OCI-LY3 (cell line): Measurements from ENCODE around the gene LRRC34.

Source experiments
- EZH2phosphoT487 ChIP-seq: fragments of 200-600 bp; shearing (Covaris generic); IDR thresholded peaks from 2 replicates; pipeline ENCODE4 v1.6.1; 2018; ENCODE audit warnings: antibody characterized with exemption, mixed run types, low read depth
- TF ChIP-seq, protein P1 (sequence below): fragments of 200-600, 300-600 bp; sonication (generic); IDR thresholded peaks from 2 replicates; pipeline ENCODE4 v1.5.1; 2014; ENCODE audit warnings: antibody characterized with exemption, low read length, low read depth

DNA sequence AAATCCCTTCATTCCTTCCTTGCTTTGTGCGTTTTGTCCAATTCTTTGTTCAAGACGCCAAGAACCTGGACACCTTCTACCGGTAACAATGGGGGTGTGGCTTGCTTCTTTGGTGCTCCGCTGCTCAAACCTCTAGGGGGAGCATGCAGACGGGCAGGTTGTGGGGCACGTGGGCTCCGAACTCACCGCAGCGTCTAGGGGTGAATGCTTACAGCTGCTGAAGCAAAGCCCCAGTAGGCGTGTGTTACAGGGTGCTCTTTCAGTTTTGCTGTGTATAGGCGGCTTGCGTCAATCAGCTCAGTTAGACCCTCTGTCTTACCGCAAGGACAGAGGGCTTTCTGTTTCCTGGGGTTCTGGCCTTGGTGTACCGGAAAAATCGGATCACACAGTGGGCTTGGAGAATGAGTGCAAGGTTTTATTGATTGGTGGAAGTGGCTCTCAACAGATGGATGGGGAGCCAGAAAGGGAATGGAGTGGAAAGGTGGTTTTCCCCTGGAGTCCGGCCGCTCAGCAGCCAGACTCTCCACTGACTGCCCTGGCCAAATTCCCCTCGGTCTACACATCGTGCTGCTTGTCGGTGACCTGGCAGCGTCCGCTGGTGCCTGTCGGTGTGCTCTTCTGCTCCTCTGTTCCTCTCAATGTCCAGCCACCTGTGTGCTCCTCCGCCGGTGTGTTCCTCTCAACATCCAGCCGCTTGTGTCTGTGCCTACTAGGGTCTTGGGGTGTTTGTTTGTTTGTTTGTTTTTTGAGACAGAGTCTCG is 1.2 kb upstream of the LRRC34 start:
- TF ChIP-seq, protein P1, sequence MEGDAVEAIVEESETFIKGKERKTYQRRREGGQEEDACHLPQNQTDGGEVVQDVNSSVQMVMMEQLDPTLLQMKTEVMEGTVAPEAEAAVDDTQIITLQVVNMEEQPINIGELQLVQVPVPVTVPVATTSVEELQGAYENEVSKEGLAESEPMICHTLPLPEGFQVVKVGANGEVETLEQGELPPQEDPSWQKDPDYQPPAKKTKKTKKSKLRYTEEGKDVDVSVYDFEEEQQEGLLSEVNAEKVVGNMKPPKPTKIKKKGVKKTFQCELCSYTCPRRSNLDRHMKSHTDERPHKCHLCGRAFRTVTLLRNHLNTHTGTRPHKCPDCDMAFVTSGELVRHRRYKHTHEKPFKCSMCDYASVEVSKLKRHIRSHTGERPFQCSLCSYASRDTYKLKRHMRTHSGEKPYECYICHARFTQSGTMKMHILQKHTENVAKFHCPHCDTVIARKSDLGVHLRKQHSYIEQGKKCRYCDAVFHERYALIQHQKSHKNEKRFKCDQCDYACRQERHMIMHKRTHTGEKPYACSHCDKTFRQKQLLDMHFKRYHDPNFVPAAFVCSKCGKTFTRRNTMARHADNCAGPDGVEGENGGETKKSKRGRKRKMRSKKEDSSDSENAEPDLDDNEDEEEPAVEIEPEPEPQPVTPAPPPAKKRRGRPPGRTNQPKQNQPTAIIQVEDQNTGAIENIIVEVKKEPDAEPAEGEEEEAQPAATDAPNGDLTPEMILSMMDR = peak; percentile 67
- TF ChIP-seq EZH2phosphoT487 = no peak
